Neuronal stem cell (in vitro differentiated cells): ENCODE results near the gene GAA.

ENCODE experiments used
- DNase-seq: peaks from one replicate; pipeline ENCODE4 v3.0.0-alpha.2; 2013; ENCODE audit warnings: low spot score
- H2AFZ ChIP-seq: one replicate; pipeline ENCODE4 v1.6.1; 2013; ENCODE audit warnings: mild to moderate bottlenecking, low read length, inconsistent platforms
- H2AK5ac ChIP-seq: 2 replicates; pipeline ENCODE4 v1.6.1; 2013; ENCODE audit warnings: low read depth, mild to moderate bottlenecking, inconsistent platforms, low read length, moderate library complexity, mixed read lengths
- H2BK120ac ChIP-seq: 2 replicates; pipeline ENCODE4 v1.6.1; 2013; ENCODE audit warnings: low read depth, mild to moderate bottlenecking, inconsistent platforms, low read length, moderate library complexity, mixed read lengths
- H2BK12ac ChIP-seq: one replicate; pipeline ENCODE4 v1.6.1; 2013; ENCODE audit warnings: low read length, inconsistent platforms
- H2BK15ac ChIP-seq: 2 replicates; pipeline ENCODE4 v1.6.1; 2013; ENCODE audit warnings: mild to moderate bottlenecking, low read length, inconsistent platforms, mixed read lengths
- H2BK5ac ChIP-seq: one replicate; pipeline ENCODE4 v1.6.1; 2013; ENCODE audit warnings: inconsistent platforms, mild to moderate bottlenecking, low read length, moderate library complexity
- H3K14ac ChIP-seq: one replicate; pipeline ENCODE4 v1.6.1; 2013; ENCODE audit warnings: low read length, inconsistent platforms
- H3K18ac ChIP-seq: 2 replicates; pipeline ENCODE4 v1.6.1; 2013; ENCODE audit warnings: low read length, inconsistent platforms
- H3K23ac ChIP-seq: 2 replicates; pipeline ENCODE4 v1.6.1; 2013; ENCODE audit warnings: low read depth, mild to moderate bottlenecking, mixed read lengths, low read length, inconsistent platforms; ENCODE audit not compliant: poor library complexity
- H3K27ac ChIP-seq: replicated peaks from 3 replicates; pipeline ENCODE4 v1.5.1; 2013; ENCODE audit warnings: low read length, inconsistent platforms
- H3K27me3 ChIP-seq, 3 experiments: 2 replicates each; pipeline ENCODE4 v1.6.1; 2013; ENCODE audit warnings: low read length in 3 of 3, mild to moderate bottlenecking in 2 of 3, inconsistent platforms in 1 of 3, low read depth in 1 of 3, mixed read lengths in 1 of 3, moderate library complexity in 1 of 3; ENCODE audit not compliant: control insufficient read depth in 3 of 3, insufficient read depth in 3 of 3
- H3K36me3 ChIP-seq, 2 donors: replicated peaks in 1 of 2; 2 replicates each; pipeline ENCODE4 v1.6.1; 2013; ENCODE audit warnings: low read length in 2 of 2; ENCODE audit not compliant: control insufficient read depth in 2 of 2, insufficient read depth in 2 of 2
- H3K4ac ChIP-seq: 2 replicates; pipeline ENCODE4 v1.6.1; 2013; ENCODE audit warnings: inconsistent platforms, mild to moderate bottlenecking, low read length, moderate library complexity
- H3K4me1 ChIP-seq, 2 donors: 1 replicate in 1 of 2; 2 replicates in 1 of 2; pipeline ENCODE4 v1.6.1; 2013; ENCODE audit warnings: low read length in 2 of 2, low read depth in 1 of 2; ENCODE audit not compliant: control insufficient read depth in 2 of 2, insufficient read depth in 1 of 2
- H3K4me2 ChIP-seq: one replicate; pipeline ENCODE4 v1.6.1; 2013; ENCODE audit warnings: mild to moderate bottlenecking, low read length, inconsistent platforms; ENCODE audit not compliant: insufficient read depth, poor library complexity, severe bottlenecking
- H3K4me3 ChIP-seq, 2 donors: 2 replicates each; pipeline ENCODE4 v1.5.1; 2013; ENCODE audit warnings: low read length in 2 of 2, mild to moderate bottlenecking in 2 of 2, inconsistent platforms in 1 of 2, moderate library complexity in 1 of 2
- H3K79me1 ChIP-seq: one replicate; pipeline ENCODE4 v1.6.1; 2013; ENCODE audit warnings: low read depth, mild to moderate bottlenecking, inconsistent platforms, low read length, moderate library complexity
- H3K9ac ChIP-seq: one replicate; pipeline ENCODE4 v1.6.1; 2013; ENCODE audit warnings: mild to moderate bottlenecking, low read depth, low read length, inconsistent platforms; ENCODE audit not compliant: poor library complexity
- H3K9me3 ChIP-seq, 2 donors: replicated peaks in 1 of 2; 2 replicates each; pipeline versions ENCODE3 to v1.6.1; 2013; ENCODE audit warnings: low read length in 2 of 2, mild to moderate bottlenecking in 2 of 2, inconsistent platforms in 1 of 2, low read depth in 1 of 2, mixed read lengths in 1 of 2, moderate library complexity in 1 of 2; ENCODE audit not compliant: control insufficient read depth in 2 of 2, insufficient read depth in 1 of 2
- H4K8ac ChIP-seq: one replicate; pipeline ENCODE4 v1.6.1; 2013; ENCODE audit warnings: low read depth, mild to moderate bottlenecking, inconsistent platforms, low read length, moderate library complexity
- H4K91ac ChIP-seq: one replicate; pipeline ENCODE4 v1.6.1; 2013; ENCODE audit warnings: low read length, low read depth, mild to moderate bottlenecking, inconsistent platforms; ENCODE audit not compliant: poor library complexity
- WGBS, 2 donors: extraction: QIAGEN DNeasy Blood & Tissue Kit; methylation state at CpG; one replicate each; pipeline ENCODE4 v1.1.7; 2013; ENCODE audit warnings: missing lambda C conversion rate in 2 of 2, mixed read lengths in 1 of 2; ENCODE audit not compliant: insufficient read length in 2 of 2, insufficient replicate concordance in 1 of 2; ENCODE audit errors: extremely low coverage in 2 of 2; 5-methylcytosine and 5-hydroxymethylcytosine counted together

Gene GAA

DNA sequence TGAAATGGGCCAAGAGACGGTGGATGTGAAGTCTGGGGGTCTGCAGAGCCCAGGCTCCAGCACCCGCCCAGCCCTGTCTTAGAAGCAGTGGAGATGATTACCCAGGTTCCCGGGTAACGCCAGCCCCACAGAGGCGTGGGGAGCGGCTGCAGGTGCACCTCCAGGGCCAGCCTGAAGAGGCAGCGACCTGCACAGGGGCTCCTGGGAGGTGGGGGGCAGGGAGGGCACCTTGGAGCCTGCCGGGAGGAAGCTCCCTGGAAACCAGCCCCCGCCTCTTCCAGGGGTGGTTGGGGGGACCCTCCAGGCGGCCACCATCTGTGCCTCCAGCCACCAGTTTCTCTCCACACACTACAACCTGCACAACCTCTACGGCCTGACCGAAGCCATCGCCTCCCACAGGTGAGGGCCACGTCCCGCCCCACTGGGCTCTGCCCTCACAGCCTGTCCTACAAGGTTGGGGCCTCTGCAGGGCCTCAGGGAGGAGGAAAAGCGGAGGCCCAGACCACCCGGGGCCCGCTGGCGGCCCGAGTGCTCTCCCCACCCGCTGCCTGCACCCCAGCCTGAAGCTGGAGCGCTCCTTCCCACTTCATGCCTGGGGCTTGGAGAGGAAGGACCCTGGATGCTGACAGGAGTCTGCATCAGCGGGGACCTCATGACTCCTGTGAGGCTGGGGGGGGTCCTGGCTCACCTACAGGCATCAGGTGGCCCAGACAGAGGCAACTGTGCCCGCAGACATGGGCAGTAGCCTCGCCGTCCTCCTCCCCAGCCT, 10.5 kb downstream of the GAA start:
- no peak overlapping the region for H2BK15ac ChIP-seq
- DNase-seq = no peak
- no peak overlapping the region for H2BK120ac ChIP-seq
- no peak overlapping the region for H3K4me2 ChIP-seq
- H2BK12ac ChIP-seq = no peak overlapping the region
- no peak overlapping the region for H4K8ac ChIP-seq
- H3K4me1 ChIP-seq = peaks cover 0 to 4% of the 10 kb centered on the region in 2 donors
- peak overlapping the region; percentile 46 for H2AK5ac ChIP-seq
- H4K91ac ChIP-seq = no peak overlapping the region
- H3K18ac ChIP-seq = no peak overlapping the region
- no peak overlapping the region for H3K4ac ChIP-seq
- H3K23ac ChIP-seq = peak overlapping the region; percentile 73
- no peak overlapping the region for H3K14ac ChIP-seq
- H2AFZ ChIP-seq = no peak overlapping the region
- no peak overlapping the region for H3K4me3 ChIP-seq
- peaks cover 3% of the 10 kb centered on the region in 2 donors for H3K36me3 ChIP-seq
- peak overlapping the region; percentile 57 for H3K9ac ChIP-seq
- peak overlapping the region; percentile 80 for H2BK5ac ChIP-seq
- H3K9me3 ChIP-seq = peaks cover 0 to 21% of the 10 kb centered on the region in 2 donors
- H3K27me3 ChIP-seq = no peaks in the 10 kb centered on the region
- no peak overlapping the region for H3K27ac ChIP-seq
- H3K79me1 ChIP-seq = peaks cover 3% of the 10 kb centered on the region
- no CpG with 5 or more reads among the region's 26 CpGs for WGBS, 2 donors

DNA sequence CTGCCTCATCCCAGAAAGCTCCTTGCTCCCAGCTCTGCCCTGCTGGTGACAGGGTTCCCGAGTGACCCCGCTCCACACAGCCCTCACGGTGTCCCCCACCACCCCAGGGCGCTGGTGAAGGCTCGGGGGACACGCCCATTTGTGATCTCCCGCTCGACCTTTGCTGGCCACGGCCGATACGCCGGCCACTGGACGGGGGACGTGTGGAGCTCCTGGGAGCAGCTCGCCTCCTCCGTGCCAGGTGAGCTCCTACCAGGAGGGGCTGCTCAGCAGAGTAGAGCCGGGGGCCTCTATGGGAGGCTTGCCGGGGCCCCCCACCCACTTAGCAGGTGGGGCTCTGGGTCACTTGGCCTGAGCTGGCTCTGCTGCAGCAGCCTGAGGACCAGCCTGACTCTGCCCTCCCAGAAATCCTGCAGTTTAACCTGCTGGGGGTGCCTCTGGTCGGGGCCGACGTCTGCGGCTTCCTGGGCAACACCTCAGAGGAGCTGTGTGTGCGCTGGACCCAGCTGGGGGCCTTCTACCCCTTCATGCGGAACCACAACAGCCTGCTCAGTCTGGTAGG, 11.2 kb downstream of the GAA start:
- Histone ChIP-seq H3K23ac (peak overlapping the region; percentile 73), H3K79me1 (peaks cover 5% of the 10 kb centered on the region), H3K4me3 (no peak overlapping the region), H4K91ac (no peak overlapping the region), H2BK5ac (peak overlapping the region; percentile 80), H3K27ac (no peak overlapping the region), H2AK5ac (peak overlapping the region; percentile 56), H3K14ac (no peak overlapping the region), H3K9ac (peak overlapping the region; percentile 57), H3K4me1 (peaks cover 0 to 4% of the 10 kb centered on the region in 2 donors), H2BK120ac (no peak overlapping the region), H3K27me3 (no peaks in the 10 kb centered on the region), H2BK12ac (no peak overlapping the region), H3K18ac (no peak overlapping the region), H3K9me3 (peaks cover 0 to 21% of the 10 kb centered on the region in 2 donors), H3K4me2 (no peak overlapping the region), H2BK15ac (no peak overlapping the region), H4K8ac (no peak overlapping the region), H3K4ac (no peak overlapping the region), H2AFZ (no peak overlapping the region), H3K36me3 (peaks cover 3 to 4% of the 10 kb centered on the region in 2 donors)
- WGBS, 2 donors = no CpG with 5 or more reads among the region's 24 CpGs
- no peak for DNase-seq

DNA sequence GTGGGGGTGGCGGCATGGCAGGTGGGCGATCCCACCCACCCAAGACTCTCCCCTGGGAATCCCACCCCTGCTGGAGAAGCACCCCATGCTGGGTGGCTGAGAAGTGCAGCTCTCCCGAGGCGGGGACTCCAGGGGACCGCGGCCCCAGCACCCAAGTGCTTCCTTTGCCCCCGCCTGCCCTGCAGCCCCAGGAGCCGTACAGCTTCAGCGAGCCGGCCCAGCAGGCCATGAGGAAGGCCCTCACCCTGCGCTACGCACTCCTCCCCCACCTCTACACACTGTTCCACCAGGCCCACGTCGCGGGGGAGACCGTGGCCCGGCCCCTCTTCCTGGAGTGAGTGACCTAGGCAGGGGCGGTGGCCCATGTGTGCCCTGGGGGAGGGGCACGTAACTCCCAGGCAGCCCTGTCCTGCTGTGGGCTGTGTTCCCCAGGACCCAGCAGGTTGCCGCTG, 11.7 kb downstream of the GAA start:
- no peaks in the 10 kb centered on the region for H3K27me3 ChIP-seq
- H3K36me3 ChIP-seq = peaks cover 3 to 4% of the 10 kb centered on the region in 2 donors
- no peak for DNase-seq
- no peak overlapping the region for H3K4me2 ChIP-seq
- no peak overlapping the region for H4K91ac ChIP-seq
- H3K23ac ChIP-seq = no peak overlapping the region
- no peak overlapping the region for H2AFZ ChIP-seq
- H2BK5ac ChIP-seq = no peak overlapping the region
- no CpG with 5 or more reads among the region's 20 CpGs for whole genome bisulfite sequencing, 2 donors
- peaks cover 0 to 6% of the 10 kb centered on the region in 2 donors for H3K4me1 ChIP-seq
- no peak overlapping the region for H3K9ac ChIP-seq
- no peak overlapping the region for H2BK12ac ChIP-seq
- peaks cover 5% of the 10 kb centered on the region for H3K79me1 ChIP-seq
- H3K27ac ChIP-seq = no peak overlapping the region
- H3K4me3 ChIP-seq = no peak overlapping the region
- H3K18ac ChIP-seq = peak overlapping the region; percentile 74
- H2BK15ac ChIP-seq = no peak overlapping the region
- H3K9me3 ChIP-seq = peaks cover 0 to 21% of the 10 kb centered on the region in 2 donors
- H2AK5ac ChIP-seq = peak overlapping the region; percentile 56
- no peak overlapping the region for H2BK120ac ChIP-seq
- H3K14ac ChIP-seq = no peak overlapping the region
- no peak overlapping the region for H4K8ac ChIP-seq
- H3K4ac ChIP-seq = no peak overlapping the region

DNA sequence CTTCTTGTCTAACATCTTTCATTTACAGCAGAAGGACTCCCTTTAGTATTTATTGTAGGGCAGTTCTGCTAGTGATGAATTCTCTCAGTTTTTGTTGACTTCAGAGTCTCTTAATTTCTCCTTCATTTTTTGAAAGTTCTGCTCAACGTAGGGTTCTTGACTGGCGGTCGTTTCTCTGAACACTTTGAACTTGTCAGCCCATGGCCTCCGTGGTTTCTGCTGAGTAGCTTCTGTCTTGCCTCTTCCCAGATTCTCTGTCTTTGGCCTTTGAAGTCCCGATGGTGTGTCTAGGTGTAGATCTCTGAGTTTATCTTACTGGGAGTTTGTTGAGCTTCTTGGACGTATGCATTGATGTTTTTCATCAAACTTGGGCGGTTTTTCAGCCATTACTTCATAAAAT, 13.4 kb downstream of the GAA start:
- H3K14ac ChIP-seq = no peak overlapping the region
- no peak overlapping the region for H2BK120ac ChIP-seq
- H3K9ac ChIP-seq = no peak overlapping the region
- no peak overlapping the region for H4K91ac ChIP-seq
- no peak overlapping the region for H2AK5ac ChIP-seq
- H3K4me2 ChIP-seq = no peak overlapping the region
- no peak overlapping the region for H3K18ac ChIP-seq
- H3K36me3 ChIP-seq = peaks cover 1 to 3% of the 10 kb centered on the region in 2 donors
- H3K27me3 ChIP-seq = no peaks in the 10 kb centered on the region
- H3K9me3 ChIP-seq = peaks cover 0 to 21% of the 10 kb centered on the region in 2 donors
- no peak overlapping the region for H3K23ac ChIP-seq
- H3K27ac ChIP-seq = no peak overlapping the region
- no peak overlapping the region for H3K4ac ChIP-seq
- H2BK5ac ChIP-seq = no peak overlapping the region
- WGBS, 2 donors = no CpG with 5 or more reads among the region's 7 CpGs
- no peak overlapping the region for H2BK15ac ChIP-seq
- H2AFZ ChIP-seq = no peak overlapping the region
- no peak overlapping the region for H4K8ac ChIP-seq
- peaks cover 5% of the 10 kb centered on the region for H3K79me1 ChIP-seq
- peaks cover 0 to 8% of the 10 kb centered on the region in 2 donors for H3K4me1 ChIP-seq
- no peak for DNase-seq
- H3K4me3 ChIP-seq = no peak overlapping the region
- H2BK12ac ChIP-seq = no peak overlapping the region
